Ishikawa (cell line): ENCODE results near the gene DIP2C.

Experiments used
- MAX ChIP-seq: IDR thresholded peaks from 2 replicates; pipeline ENCODE4 v1.6.1; 2012
- YY1 ChIP-seq: IDR thresholded peaks from 2 replicates; pipeline ENCODE4 v1.6.1; 2012; ENCODE audit warnings: low read depth

- no peak for TF ChIP-seq YY1
- no peak for TF ChIP-seq MAX
Measured at GRCh38 chr10:667096-667495, 22.4 kb downstream of the DIP2C start.
